ENCODE measurements around the gene APBA1.

DNA sequence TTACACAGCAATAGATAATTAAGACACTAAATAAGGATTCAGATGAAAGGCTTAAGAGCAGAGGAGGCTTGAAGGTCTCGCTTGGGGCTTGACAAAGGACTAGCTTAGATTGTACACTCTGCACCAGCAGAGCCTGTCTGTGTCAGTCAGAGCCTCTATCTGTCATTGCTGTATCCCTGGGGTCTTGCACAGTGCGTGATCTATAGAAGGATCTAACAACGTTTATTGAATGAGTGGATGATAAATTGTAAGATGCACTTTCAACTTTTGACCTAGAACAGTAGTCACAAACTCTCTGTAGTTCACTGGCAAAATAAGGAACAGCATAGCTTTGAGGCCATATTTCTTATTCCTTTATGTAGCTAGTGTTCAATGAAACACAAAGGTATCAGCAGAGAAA is 173.7 kb downstream of the APBA1 start:
- TF ChIP-seq, protein P1, sequence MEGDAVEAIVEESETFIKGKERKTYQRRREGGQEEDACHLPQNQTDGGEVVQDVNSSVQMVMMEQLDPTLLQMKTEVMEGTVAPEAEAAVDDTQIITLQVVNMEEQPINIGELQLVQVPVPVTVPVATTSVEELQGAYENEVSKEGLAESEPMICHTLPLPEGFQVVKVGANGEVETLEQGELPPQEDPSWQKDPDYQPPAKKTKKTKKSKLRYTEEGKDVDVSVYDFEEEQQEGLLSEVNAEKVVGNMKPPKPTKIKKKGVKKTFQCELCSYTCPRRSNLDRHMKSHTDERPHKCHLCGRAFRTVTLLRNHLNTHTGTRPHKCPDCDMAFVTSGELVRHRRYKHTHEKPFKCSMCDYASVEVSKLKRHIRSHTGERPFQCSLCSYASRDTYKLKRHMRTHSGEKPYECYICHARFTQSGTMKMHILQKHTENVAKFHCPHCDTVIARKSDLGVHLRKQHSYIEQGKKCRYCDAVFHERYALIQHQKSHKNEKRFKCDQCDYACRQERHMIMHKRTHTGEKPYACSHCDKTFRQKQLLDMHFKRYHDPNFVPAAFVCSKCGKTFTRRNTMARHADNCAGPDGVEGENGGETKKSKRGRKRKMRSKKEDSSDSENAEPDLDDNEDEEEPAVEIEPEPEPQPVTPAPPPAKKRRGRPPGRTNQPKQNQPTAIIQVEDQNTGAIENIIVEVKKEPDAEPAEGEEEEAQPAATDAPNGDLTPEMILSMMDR (IDR thresholded peaks at IDR 0.05) = no peak
- TF ChIP-seq POLR2AphosphoS5 (IDR thresholded peaks at IDR 0.05; ENCODE audit: low read depth, low read length) (no peak), SIN3A (IDR thresholded peaks at IDR 0.05; ENCODE audit: borderline replicate concordance, insufficient read depth, low read depth, low read length) (no peak)
